ENCODE measurements around the gene ZNF358.

- TF ChIP-seq POLR2A (IDR thresholded peaks at IDR 0.05; ENCODE audit: low read depth, low read length), result no peak
- no peak for TF ChIP-seq RBBP5 (conservative IDR thresholded peaks at IDR 0.05)
- TF ChIP-seq EZH2 (IDR thresholded peaks at IDR 0.05; ENCODE audit: borderline replicate concordance, control insufficient read depth, low read depth, low read length), result no peak
- TF ChIP-seq NR2C1 (IDR thresholded peaks at IDR 0.05), result no peak
- no peak for TF ChIP-seq YBX1 (IDR thresholded peaks at IDR 0.05)
- TF ChIP-seq SMAD1 (IDR thresholded peaks at IDR 0.05; ENCODE audit: low read depth, partially characterized antibody), result no peak
- no peak for TF ChIP-seq BCL3 (IDR thresholded peaks at IDR 0.05; ENCODE audit: borderline replicate concordance, insufficient read depth, low read depth, low read length, poor library complexity, severe bottlenecking)
- no peak for TF ChIP-seq EED (IDR thresholded peaks at IDR 0.05; ENCODE audit: low read depth)
- TF ChIP-seq, protein P1, sequence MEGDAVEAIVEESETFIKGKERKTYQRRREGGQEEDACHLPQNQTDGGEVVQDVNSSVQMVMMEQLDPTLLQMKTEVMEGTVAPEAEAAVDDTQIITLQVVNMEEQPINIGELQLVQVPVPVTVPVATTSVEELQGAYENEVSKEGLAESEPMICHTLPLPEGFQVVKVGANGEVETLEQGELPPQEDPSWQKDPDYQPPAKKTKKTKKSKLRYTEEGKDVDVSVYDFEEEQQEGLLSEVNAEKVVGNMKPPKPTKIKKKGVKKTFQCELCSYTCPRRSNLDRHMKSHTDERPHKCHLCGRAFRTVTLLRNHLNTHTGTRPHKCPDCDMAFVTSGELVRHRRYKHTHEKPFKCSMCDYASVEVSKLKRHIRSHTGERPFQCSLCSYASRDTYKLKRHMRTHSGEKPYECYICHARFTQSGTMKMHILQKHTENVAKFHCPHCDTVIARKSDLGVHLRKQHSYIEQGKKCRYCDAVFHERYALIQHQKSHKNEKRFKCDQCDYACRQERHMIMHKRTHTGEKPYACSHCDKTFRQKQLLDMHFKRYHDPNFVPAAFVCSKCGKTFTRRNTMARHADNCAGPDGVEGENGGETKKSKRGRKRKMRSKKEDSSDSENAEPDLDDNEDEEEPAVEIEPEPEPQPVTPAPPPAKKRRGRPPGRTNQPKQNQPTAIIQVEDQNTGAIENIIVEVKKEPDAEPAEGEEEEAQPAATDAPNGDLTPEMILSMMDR (IDR thresholded peaks at IDR 0.05 in 2 of 3, conservative IDR thresholded peaks at IDR 0.05 in 1 of 3; ENCODE audit: control insufficient read depth in 2 of 3, extremely low read depth in 1 of 3, insufficient read depth in 1 of 3, low read depth in 3 of 3, low read length in 3 of 3), result no peak
- TF ChIP-seq SRF (IDR thresholded peaks at IDR 0.05; ENCODE audit: low read depth in 2 of 2, low read length in 2 of 2), result no peak
- TF ChIP-seq CEBPB (IDR thresholded peaks at IDR 0.05; ENCODE audit: borderline replicate concordance in 1 of 2, low read depth in 2 of 2, low read length in 2 of 2), result no peak
- no peak for TF ChIP-seq EP300 (IDR thresholded peaks at IDR 0.05; ENCODE audit: borderline replicate concordance in 1 of 2, control insufficient read depth in 1 of 2, low read depth in 2 of 2, low read length in 2 of 2)
These were observed 4.5 kb downstream of the ZNF358 start for GRCh38 chr19:7520131-7521051.

Data from GM12878 (cell line).